Omental fat pad (tissue), 4 donors: Measurements from ENCODE around the gene KIF25. TPM values are rescaled to one million over a fixed set of nuclear protein-coding genes. Genes with fewer than 3 reads are reported as not detected.

Source experiments
- ATAC-seq: fragments of 150-250 bp; one replicate; pipeline ENCODE4 v1.9.1; 2016; ENCODE audit warnings: mild to moderate bottlenecking, moderate library complexity; ENCODE audit not compliant: low FRiP score
- DNase-seq: peaks from one replicate; pipeline ENCODE4 v3.0.0-alpha.2; 2019; ENCODE audit warnings: low spot score
- CTCF ChIP-seq, 3 donors: fragments of 450-650 bp; IDR thresholded peaks; one replicate each; pipeline ENCODE4 v1.5.1; 2016 to 2017; ENCODE audit warnings: antibody characterized with exemption in 3 of 3, mild to moderate bottlenecking in 3 of 3, moderate library complexity in 2 of 3
- total RNA-seq, 4 donors: library from RNA; depleted of rRNA; stranded (reverse); fragments of >200 nt; gene quantifications; one replicate each; pipeline ENCODE4 v1.1.0, GENCODE V29; 2016

KIF25 gene
- total RNA-seq, 4 donors from 2014 or later = 0.38 to 0.60 TPM; not detected in 2

DNA sequence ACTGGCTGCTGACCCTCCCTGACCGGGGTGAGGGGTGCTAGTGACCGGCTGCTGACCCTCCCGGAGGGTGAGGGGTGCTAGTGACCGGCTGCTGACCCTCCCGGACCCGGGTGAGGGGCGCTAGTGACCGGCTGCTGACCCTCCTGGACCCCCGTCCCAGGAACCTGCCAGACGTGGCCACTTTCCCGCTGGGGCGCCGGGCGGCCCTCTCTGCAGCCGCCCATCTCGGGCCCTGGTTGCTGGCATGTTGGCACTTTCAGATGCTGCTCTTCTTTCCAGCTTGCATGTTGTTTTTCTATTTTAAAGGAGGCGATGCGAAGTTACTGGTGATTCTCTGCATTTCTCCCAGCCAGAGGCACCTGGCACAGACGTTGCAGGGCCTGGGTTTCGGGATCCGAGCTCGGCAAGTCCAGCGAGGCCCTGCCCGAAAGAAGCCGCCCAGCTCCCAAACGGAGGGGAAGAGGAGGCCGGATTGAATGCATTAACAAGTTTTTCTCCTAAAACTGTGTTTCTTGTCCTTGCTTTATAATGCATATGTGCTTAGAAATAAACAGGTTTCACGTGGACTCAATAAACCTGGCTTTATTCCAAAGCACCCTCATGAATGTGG is 47.2 kb downstream of the KIF25 start:
- TF ChIP-seq CTCF (IDR thresholded peaks at IDR 0.05) = no peak
- DNase-seq (no peak), ATAC-seq (no peak)

- DNase-seq (no peak), ATAC-seq (no peak)
Measured at GRCh38 chr6:168045141-168045691, 47.7 kb downstream of the KIF25 start.

DNA sequence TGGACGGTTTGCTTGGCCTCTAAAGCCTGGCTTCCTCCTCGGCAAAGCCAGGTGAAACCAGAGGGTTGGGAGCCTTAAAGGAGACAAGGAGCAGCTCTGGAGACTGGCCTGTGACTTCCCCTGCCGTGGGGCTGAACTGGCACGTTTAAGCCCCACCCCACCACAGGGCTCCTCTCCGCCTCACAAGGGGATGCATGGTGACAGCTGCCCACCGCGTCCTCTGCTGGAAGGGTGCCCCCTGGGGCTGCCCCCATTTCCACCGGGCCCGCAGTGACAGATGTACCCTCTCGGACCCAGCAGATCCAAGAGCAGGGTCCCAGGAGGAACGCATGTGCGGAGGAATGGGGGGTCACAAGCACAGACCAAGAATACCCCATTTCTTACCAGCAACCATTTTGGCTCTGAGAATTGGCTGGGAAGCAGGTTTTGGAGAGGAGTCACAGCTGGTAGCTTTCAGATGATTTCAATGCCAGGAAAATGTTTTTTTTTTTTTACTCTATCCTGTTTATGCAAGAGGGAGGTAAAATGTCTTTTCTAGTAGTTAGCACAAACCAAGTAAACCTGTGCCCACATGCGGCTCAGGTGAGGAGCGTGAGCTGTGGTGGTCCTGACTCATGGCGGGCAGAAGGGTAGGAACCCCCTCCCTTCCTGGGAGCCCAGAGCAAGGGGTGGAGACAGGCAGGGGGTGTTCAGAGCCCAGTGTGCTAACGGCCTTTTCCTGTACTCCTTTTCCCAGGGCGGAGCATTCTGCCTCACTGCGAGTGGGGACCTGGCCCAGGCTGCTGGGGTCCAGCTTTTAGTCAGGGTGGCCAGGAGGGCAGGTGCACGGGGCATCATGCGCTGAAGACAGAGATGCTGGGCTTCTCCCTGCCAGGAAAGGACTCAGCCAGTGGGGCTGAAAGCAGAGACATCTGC is 48.5 kb downstream of the KIF25 start:
- no peak for TF ChIP-seq CTCF (IDR thresholded peaks at IDR 0.05)
- ATAC-seq = no peak
- DNase-seq = no peak

More at GRCh38 chr6:168045141-168045691, 47.7 kb downstream of the KIF25 start:
- no peak for TF ChIP-seq CTCF (IDR thresholded peaks at IDR 0.05)

- DNase-seq = no peak
- no peak for ATAC-seq
- TF ChIP-seq CTCF (IDR thresholded peaks at IDR 0.05) = no peak
Measured at GRCh38 chr6:168046696-168047095, 49.2 kb downstream of the KIF25 start.

GRCh38 chr6:168047841-168048723 is 50.6 kb downstream of the KIF25 start:
- no peak for ATAC-seq
- TF ChIP-seq CTCF (IDR thresholded peaks at IDR 0.05) = no peak

DNA sequence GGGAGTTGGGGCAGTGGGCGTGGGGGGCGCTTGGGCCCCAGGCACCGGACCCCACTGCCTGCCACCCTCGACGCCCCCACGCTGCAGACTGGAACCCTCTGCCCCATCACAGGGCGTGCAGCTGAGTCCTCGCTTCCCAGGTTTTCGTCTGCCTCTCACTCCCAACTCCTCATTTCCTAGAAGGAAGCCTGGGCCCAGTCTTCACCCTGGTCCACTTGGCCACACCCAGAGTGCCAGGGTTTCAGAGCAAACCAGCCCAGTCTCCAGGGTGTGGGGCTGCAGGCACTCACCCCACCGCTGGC is 51.2 kb downstream of the KIF25 start:
- ATAC-seq (no peak), DNase-seq (no peak)
- TF ChIP-seq CTCF (IDR thresholded peaks at IDR 0.05) = no peak

More at GRCh38 chr6:168047841-168048723, 50.6 kb downstream of the KIF25 start:
- DNase-seq = no peak
